ENCODE results near the gene ATP6V1D. TPM values are rescaled to one million over a fixed set of nuclear protein-coding genes. Genes with fewer than 3 reads are reported as not detected.

Gene ATP6V1D
- polyA plus RNA-seq, 2 of the 4 experiments (the other 2 are of a cell fraction): 81.7 to 104 TPM

DNA sequence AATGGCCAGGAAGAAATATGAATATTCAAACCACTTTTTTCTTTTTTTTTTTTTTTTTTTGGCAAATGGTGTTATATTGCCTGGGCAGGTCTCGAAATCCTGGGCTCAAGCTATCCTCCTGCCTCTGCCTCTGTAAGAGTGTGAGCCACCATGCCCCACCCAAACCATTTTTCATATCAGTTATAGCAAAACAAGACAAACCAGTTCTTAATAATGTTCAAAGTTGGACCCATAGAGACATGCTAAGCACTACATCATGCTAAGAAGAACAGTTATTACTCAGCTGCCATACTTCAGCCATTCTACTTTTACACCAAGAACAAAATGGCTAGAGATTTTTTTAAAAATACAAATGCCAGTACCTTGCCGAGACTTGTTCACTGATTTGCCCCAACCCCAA lies 26.0 kb upstream of the ATP6V1D start (continued):
- TF ChIP-seq, protein P1, sequence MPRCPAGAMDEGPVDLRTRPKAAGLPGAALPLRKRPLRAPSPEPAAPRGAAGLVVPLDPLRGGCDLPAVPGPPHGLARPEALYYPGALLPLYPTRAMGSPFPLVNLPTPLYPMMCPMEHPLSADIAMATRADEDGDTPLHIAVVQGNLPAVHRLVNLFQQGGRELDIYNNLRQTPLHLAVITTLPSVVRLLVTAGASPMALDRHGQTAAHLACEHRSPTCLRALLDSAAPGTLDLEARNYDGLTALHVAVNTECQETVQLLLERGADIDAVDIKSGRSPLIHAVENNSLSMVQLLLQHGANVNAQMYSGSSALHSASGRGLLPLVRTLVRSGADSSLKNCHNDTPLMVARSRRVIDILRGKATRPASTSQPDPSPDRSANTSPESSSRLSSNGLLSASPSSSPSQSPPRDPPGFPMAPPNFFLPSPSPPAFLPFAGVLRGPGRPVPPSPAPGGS (IDR thresholded peaks at IDR 0.05): no peak
- TF ChIP-seq ZSCAN20 (CRISPR knock-in tag; IDR thresholded peaks at IDR 0.05) (no peak), NFE2L2 (conservative IDR thresholded peaks at IDR 0.05; ENCODE audit: low read length) (no peak)

DNA sequence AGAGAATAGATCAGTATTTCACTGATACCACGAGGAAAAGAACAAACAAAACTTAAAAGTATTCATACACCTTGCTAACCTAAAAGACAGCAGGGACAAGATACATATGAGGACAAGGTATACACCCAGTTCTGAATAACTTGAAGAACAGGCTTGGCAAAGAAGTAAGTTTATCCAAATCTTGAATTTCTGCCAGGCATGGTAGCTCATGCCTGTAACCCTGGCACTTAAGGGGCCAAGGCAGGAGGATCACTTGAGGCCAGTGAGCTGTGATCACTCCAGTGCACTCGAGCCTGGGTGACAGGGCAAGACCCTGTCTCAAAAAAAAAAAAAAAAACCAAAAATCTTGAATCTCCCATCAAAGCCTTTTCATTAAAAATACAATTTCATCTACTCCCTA lies 25.5 kb upstream of the ATP6V1D start:
- no peaks in the 10 kb centered on the region for H3K9me3 ChIP-seq
- DNase-seq (ENCODE audit: low read depth in 1 of 2, low spot score in 1 of 2): no peak
- no peak overlapping the region for H3K27ac ChIP-seq
- H3K4me2 ChIP-seq: no peak overlapping the region
- 81% methylated on average over 2 of the region's 2 CpGs for WGBS (ENCODE audit: missing lambda C conversion rate)
- no peak for FAIRE-seq
- no peak for ATAC-seq
- H3K4me1 ChIP-seq: no peaks in the 10 kb centered on the region
- ChIA-PET CTCF (interaction anchor here (0.6 to 2.4 kb wide), 4 partner anchors 25 to 186 kb away, joined by 3 to 9 read pairs (median 4); partner anchors contain the start of genes ATP6V1D and EIF2S1), POLR2A (interaction anchor here (0.7 kb wide), 1 partner anchor 250 kb away, joined by 4 read pairs; no protein-coding TSS in a partner anchor)
- TF ChIP-seq, protein P2, sequence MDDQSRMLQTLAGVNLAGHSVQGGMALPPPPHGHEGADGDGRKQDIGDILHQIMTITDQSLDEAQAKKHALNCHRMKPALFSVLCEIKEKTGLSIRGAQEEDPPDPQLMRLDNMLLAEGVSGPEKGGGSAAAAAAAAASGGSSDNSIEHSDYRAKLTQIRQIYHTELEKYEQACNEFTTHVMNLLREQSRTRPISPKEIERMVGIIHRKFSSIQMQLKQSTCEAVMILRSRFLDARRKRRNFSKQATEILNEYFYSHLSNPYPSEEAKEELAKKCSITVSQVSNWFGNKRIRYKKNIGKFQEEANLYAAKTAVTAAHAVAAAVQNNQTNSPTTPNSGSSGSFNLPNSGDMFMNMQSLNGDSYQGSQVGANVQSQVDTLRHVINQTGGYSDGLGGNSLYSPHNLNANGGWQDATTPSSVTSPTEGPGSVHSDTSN (IDR thresholded peaks at IDR 0.05): no peak
- TF ChIP-seq ZNF302 (CRISPR knock-in tag; IDR thresholded peaks at IDR 0.05) (no peak), GATA3 (IDR thresholded peaks at IDR 0.05; ENCODE audit: borderline replicate concordance) (no peak), EP300 (IDR thresholded peaks at IDR 0.05) (no peak), HOXA7 (CRISPR knock-in tag; IDR thresholded peaks at IDR 0.05) (no peak), KDM1A (IDR thresholded peaks at IDR 0.05; ENCODE audit: low read depth) (no peak), CBX2 (IDR thresholded peaks at IDR 0.05; ENCODE audit: borderline replicate concordance, low read depth) (no peak), ZC3H11A (IDR thresholded peaks at IDR 0.05) (no peak), HOXB5 (CRISPR knock-in tag; IDR thresholded peaks at IDR 0.05) (no peak), JUNB (IDR thresholded peaks at IDR 0.05) (no peak), JUN (IDR thresholded peaks at IDR 0.05) (no peak), CHD4 (IDR thresholded peaks at IDR 0.05; ENCODE audit: borderline replicate concordance) (no peak), MAZ (IDR thresholded peaks at IDR 0.05; ENCODE audit: borderline replicate concordance, low read depth, low read length) (no peak), FOSB (CRISPR knock-in tag; IDR thresholded peaks at IDR 0.05) (no peak), EHMT2 (IDR thresholded peaks at IDR 0.05; ENCODE audit: low read depth) (no peak), NFE2L2 (conservative IDR thresholded peaks at IDR 0.05; ENCODE audit: low read length) (no peak)
- TF ChIP-seq, protein P3, sequence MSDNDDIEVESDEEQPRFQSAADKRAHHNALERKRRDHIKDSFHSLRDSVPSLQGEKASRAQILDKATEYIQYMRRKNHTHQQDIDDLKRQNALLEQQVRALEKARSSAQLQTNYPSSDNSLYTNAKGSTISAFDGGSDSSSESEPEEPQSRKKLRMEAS (IDR thresholded peaks at IDR 0.05): no peak
- H3K4me3 ChIP-seq: no peak overlapping the region

DNA sequence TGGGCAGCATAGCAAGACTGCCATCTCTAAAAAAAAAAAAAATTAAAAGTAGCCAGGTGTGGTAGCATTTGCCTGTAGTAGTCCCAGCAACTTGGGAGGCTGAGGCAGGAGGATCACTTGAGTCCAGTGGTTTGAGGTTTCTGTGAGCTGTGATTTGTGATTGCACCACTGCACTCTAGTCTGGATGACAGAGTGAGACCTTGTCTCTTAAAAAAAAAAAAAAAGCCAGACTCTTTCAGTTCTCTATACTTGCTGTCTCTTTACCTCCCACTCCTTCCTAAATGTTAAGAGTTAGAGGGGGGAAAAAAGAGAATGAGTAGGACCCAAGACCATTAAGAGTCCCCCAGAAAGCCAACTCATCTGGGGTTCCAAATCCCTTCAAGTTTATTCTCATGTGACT lies 18.3 kb upstream of the ATP6V1D start:
- TF ChIP-seq, protein P4, sequence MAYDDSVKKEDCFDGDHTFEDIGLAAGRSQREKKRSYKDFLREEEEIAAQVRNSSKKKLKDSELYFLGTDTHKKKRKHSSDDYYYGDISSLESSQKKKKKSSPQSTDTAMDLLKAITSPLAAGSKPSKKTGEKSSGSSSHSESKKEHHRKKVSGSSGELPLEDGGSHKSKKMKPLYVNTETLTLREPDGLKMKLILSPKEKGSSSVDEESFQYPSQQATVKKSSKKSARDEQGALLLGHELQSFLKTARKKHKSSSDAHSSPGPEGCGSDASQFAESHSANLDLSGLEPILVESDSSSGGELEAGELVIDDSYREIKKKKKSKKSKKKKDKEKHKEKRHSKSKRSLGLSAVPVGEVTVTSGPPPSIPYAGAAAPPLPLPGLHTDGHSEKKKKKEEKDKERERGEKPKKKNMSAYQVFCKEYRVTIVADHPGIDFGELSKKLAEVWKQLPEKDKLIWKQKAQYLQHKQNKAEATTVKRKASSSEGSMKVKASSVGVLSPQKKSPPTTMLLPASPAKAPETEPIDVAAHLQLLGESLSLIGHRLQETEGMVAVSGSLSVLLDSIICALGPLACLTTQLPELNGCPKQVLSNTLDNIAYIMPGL (CRISPR knock-in tag; IDR thresholded peaks at IDR 0.05; ENCODE audit: borderline replicate concordance): no peak
- TF ChIP-seq, protein P5, sequence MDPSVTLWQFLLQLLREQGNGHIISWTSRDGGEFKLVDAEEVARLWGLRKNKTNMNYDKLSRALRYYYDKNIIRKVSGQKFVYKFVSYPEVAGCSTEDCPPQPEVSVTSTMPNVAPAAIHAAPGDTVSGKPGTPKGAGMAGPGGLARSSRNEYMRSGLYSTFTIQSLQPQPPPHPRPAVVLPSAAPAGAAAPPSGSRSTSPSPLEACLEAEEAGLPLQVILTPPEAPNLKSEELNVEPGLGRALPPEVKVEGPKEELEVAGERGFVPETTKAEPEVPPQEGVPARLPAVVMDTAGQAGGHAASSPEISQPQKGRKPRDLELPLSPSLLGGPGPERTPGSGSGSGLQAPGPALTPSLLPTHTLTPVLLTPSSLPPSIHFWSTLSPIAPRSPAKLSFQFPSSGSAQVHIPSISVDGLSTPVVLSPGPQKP (IDR thresholded peaks at IDR 0.05; ENCODE audit: low read depth, low read length): no peak
- TF ChIP-seq CHD4 (IDR thresholded peaks at IDR 0.05; ENCODE audit: borderline replicate concordance): no peak
- TF ChIP-seq BHLHE40 (IDR thresholded peaks at IDR 0.05; ENCODE audit: low read depth, low read length): no peak
- no peak for TF ChIP-seq JUNB (IDR thresholded peaks at IDR 0.05)
- no peak for TF ChIP-seq ESRRA (IDR thresholded peaks at IDR 0.05; ENCODE audit: borderline replicate concordance, low read length)
- TF ChIP-seq, protein P6, sequence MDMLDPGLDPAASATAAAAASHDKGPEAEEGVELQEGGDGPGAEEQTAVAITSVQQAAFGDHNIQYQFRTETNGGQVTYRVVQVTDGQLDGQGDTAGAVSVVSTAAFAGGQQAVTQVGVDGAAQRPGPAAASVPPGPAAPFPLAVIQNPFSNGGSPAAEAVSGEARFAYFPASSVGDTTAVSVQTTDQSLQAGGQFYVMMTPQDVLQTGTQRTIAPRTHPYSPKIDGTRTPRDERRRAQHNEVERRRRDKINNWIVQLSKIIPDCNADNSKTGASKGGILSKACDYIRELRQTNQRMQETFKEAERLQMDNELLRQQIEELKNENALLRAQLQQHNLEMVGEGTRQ (IDR thresholded peaks at IDR 0.05): no peak
- TF ChIP-seq CBX2 (IDR thresholded peaks at IDR 0.05; ENCODE audit: borderline replicate concordance, low read depth): no peak
- no peak for TF ChIP-seq RCOR1 (IDR thresholded peaks at IDR 0.05; ENCODE audit: low read depth, low read length)
- TF ChIP-seq FOSB (CRISPR knock-in tag; IDR thresholded peaks at IDR 0.05): no peak
- Histone ChIP-seq H3K4me2 (no peak overlapping the region), H3K4me1 (no peaks in the 10 kb centered on the region), H3K9me3 (no peaks in the 10 kb centered on the region), H3K27ac (no peak overlapping the region), H3K4me3 (no peak overlapping the region)
- CTCF ChIA-PET: interaction anchor here (0.5 to 1.5 kb wide), 3 partner anchors 19 to 281 kb away, joined by 3 to 6 read pairs (median 5); partner anchors contain the start of gene ATP6V1D
- no peak for FAIRE-seq
- no peak for DNase-seq (ENCODE audit: low read depth in 1 of 2, low spot score in 1 of 2)
- no peak for ATAC-seq
- POLR2A ChIA-PET: no interaction called here
